Subcutaneous adipose tissue (tissue), 4 donors: Measurements from ENCODE around the gene SCAMP1. TPM values are rescaled to one million over a fixed set of nuclear protein-coding genes. Genes with fewer than 3 reads are reported as not detected.

Experiments used
- CTCF ChIP-seq: fragments of 450-650 bp; IDR thresholded peaks from one replicate; pipeline ENCODE4 v1.5.1; 2016; ENCODE audit warnings: low read depth, mild to moderate bottlenecking, control low read depth, antibody characterized with exemption, moderate library complexity
- total RNA-seq, 4 donors: library from RNA; depleted of rRNA; stranded (reverse); fragments of >200 nt; gene quantifications; one replicate each; pipeline ENCODE4 v1.1.0, GENCODE V29; 2016

Gene SCAMP1
- total RNA-seq, 4 donors from 2014 or later = 27.5 to 41.3 (median 34.0) TPM

- TF ChIP-seq CTCF = no peak
Measured at GRCh38 chr5:78377718-78378105, 17.3 kb downstream of the SCAMP1 start.

GRCh38 chr5:78387468-78388153, 27.2 kb downstream of the SCAMP1 start:
- TF ChIP-seq CTCF = no peak

GRCh38 chr5:78397831-78398230, 37.4 kb downstream of the SCAMP1 start:
- no peak for TF ChIP-seq CTCF

GRCh38 chr5:78399116-78399515, 38.7 kb downstream of the SCAMP1 start:
- TF ChIP-seq CTCF = no peak

- no peak for TF ChIP-seq CTCF
Measured at GRCh38 chr5:78404682-78405293, 44.4 kb downstream of the SCAMP1 start.

- TF ChIP-seq CTCF = no peak
Measured at GRCh38 chr5:78405829-78406750, 45.7 kb downstream of the SCAMP1 start.

GRCh38 chr5:78407458-78407857, 47.0 kb downstream of the SCAMP1 start:
- TF ChIP-seq CTCF = no peak
